Ovary (tissue), 9 donors: ENCODE measurements around the gene GPR89B. TPM values are rescaled to one million over a fixed set of nuclear protein-coding genes. Genes with fewer than 3 reads are reported as not detected.

Experiments used
- DNase-seq, 5 donors: peaks; one replicate each; pipeline ENCODE4 v3.0.0-alpha.2; 2019 to 2020
- H3K27ac ChIP-seq, 2 donors: fragments of 200-600 bp; one replicate each; pipeline versions ENCODE4 v1.5.1 to v1.8.0; 2019 to 2022
- H3K27me3 ChIP-seq: fragments of 200-600 bp; one replicate; pipeline ENCODE4 v1.8.0; 2022
- H3K36me3 ChIP-seq: fragments of 200-600 bp; sonication (generic); one replicate; pipeline ENCODE4 v1.5.1; 2019
- H3K4me1 ChIP-seq: one replicate; pipeline ENCODE4 v1.8.1; 2013; ENCODE audit warnings: mild to moderate bottlenecking, moderate library complexity; ENCODE audit not compliant: insufficient read depth
- H3K4me3 ChIP-seq: fragments of 200-600 bp; sonication (generic); one replicate; pipeline ENCODE4 v1.5.1; 2017
- H3K9me3 ChIP-seq, 2 donors: fragments of 200-600 bp in 1 of 2; sonication (generic) in 1 of 2; one replicate each; pipeline versions ENCODE4 v1.5.1 to v1.8.1; 2013 to 2019; ENCODE audit warnings: mild to moderate bottlenecking in 1 of 2, moderate library complexity in 1 of 2
- EP300 ChIP-seq: sonication (generic); formaldehyde crosslinking; IDR thresholded peaks from one replicate; pipeline ENCODE4 v1.6.1; 2017; ENCODE audit warnings: antibody characterized with exemption
- POLR2A ChIP-seq: fragments of 450-650 bp; IDR thresholded peaks from one replicate; pipeline ENCODE4 v1.6.1; 2017; ENCODE audit warnings: antibody characterized with exemption, mild to moderate bottlenecking, moderate library complexity
- WGBS, 3 donors: extraction: QIAGEN DNeasy Blood & Tissue Kit in 1 of 3; methylation state at CpG; one replicate each; pipeline versions ENCODE4 v1.1.5 to v1.1.7; 2013 to 2017; 5-methylcytosine and 5-hydroxymethylcytosine counted together
- intact Hi-C, 4 donors: fragments of 100-400 bp; cut with DNase I; formaldehyde crosslinking; loops; one replicate each; pipeline versions ENCODE4 v1.11.0 to v1.15.1; 2022 to 2023
- polyA plus RNA-seq, 2 donors: library from polyadenylated mRNA; stranded (reverse); fragments of 200-250 nt in 1 of 2; fragments of 350-450 nt in 1 of 2; fragmentation: Illumina TruSeq in 1 of 2; extraction: RNeasy Lipid Tissue Mini Kit (QIAGEN cat#74804) in 1 of 2; gene quantifications; one replicate each; pipeline ENCODE4 v1.2.3, GENCODE V29; 2013 to 2014
- total RNA-seq, 7 donors: library from RNA; depleted of rRNA in 2 of 7; stranded (reverse); fragments of >200 nt in 2 of 7; fragmentation: NEBNext Ultra II Directional in 3 of 7; extraction: Animal tissue kit (Norgen Biotek cat#: 25700) in 3 of 7; gene quantifications; one replicate each; pipeline versions ENCODE4 v1.1.0 to v1.2.4, GENCODE V29; 2016 to 2023
- TF ChIP-seq, protein P1 (sequence below), 3 donors: fragments of 450-650 bp in 2 of 3; fragments of 200-600 bp in 1 of 3; IDR thresholded peaks; one replicate each; pipeline versions ENCODE4 v1.5.1 to v1.8.0; 2016 to 2022; ENCODE audit warnings: antibody characterized with exemption in 3 of 3, mild to moderate bottlenecking in 1 of 3
- donor health status: DM: no; HTN: no; CAD: no; lungs with moderate emphysema.
- donor health status: DM: no; HTN: no; CAD: no.
- donor health status: Bipolar disorder and iron deficiency.
- donor health status: DM: yes; HTN: yes; CAD: no.
- donor health status: DM: no; HTN: no; CAD: no.
- donor health status: DM: yes; HTN: yes; CAD: no.

GPR89B gene
- total and polyA plus RNA-seq, 9 donors: 7.5 to 17.6 (median 13.7) TPM

DNA sequence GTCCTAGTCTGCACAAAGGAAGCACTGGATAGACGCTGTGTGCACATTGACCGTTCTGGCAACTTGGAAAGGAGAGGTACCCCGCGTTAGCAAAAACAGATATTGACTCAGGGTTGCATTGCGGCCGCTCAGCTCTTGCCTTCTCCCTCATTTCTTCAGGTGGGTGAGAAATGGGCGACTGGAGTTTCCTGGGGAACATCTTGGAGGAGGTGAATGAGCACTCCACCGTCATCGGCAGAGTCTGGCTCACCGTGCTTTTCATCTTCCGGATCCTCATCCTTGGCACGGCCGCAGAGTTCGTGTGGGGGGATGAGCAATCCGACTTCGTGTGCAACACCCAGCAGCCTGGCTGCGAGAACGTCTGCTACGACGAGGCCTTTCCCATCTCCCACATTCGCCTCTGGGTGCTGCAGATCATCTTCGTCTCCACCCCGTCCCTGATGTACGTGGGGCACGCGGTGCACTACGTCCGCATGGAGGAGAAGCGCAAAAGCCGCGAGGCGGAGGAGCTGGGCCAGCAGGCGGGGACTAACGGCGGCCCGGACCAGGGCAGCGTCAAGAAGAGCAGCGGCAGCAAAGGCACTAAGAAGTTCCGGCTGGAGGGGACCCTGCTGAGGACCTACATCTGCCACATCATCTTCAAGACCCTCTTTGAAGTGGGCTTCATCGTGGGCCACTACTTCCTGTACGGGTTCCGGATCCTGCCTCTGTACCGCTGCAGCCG lies 20.3 kb upstream of the GPR89B start:
- Histone ChIP-seq H3K27ac (no peak overlapping the region), H3K9me3 (no peaks in the 10 kb centered on the region), H3K36me3 (no peaks in the 10 kb centered on the region), H3K4me1 (no peaks in the 10 kb centered on the region), H3K27me3 (no peaks in the 10 kb centered on the region), H3K4me3 (no peak overlapping the region)
- DNase-seq: no peak
- 93 to 94% (median 93%) methylated on average over 44 of the region's 44 CpGs for WGBS, 3 donors
- intact Hi-C loops: no loop called here
- TF ChIP-seq EP300 (no peak), POLR2A (no peak)
- TF ChIP-seq, protein P1, sequence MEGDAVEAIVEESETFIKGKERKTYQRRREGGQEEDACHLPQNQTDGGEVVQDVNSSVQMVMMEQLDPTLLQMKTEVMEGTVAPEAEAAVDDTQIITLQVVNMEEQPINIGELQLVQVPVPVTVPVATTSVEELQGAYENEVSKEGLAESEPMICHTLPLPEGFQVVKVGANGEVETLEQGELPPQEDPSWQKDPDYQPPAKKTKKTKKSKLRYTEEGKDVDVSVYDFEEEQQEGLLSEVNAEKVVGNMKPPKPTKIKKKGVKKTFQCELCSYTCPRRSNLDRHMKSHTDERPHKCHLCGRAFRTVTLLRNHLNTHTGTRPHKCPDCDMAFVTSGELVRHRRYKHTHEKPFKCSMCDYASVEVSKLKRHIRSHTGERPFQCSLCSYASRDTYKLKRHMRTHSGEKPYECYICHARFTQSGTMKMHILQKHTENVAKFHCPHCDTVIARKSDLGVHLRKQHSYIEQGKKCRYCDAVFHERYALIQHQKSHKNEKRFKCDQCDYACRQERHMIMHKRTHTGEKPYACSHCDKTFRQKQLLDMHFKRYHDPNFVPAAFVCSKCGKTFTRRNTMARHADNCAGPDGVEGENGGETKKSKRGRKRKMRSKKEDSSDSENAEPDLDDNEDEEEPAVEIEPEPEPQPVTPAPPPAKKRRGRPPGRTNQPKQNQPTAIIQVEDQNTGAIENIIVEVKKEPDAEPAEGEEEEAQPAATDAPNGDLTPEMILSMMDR (IDR thresholded peaks at IDR 0.05): no peak

DNA sequence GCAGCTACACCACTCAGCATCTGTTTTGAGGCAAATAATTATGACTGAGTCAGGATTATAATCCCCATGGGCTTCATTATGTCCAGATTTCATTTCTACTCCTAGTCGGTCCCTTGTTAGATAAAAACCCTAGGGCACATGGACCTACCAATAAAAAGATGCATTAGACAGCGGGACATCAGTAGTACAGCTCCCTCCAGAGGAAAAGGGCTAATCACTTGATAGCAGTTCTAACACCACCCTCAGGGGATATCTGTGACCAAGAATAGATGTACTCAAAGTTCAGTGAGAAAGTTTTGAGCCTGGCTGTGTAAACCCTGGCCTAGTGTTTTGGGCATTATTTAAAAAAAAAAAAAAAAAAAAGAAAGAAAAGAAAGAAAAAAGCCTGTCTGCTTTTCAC lies 15.7 kb upstream of the GPR89B start:
- Histone ChIP-seq H3K36me3 (no peaks in the 10 kb centered on the region), H3K9me3 (no peaks in the 10 kb centered on the region), H3K4me3 (no peak overlapping the region), H3K4me1 (no peaks in the 10 kb centered on the region), H3K27me3 (no peaks in the 10 kb centered on the region), H3K27ac (no peak overlapping the region)
- 69 to 86% (median 85%) methylated on average over 2 of the region's 2 CpGs for WGBS, 3 donors
- intact Hi-C loops: no loop called here
- DNase-seq: no peak
- no peak for TF ChIP-seq EP300
- TF ChIP-seq, protein P1 (IDR thresholded peaks at IDR 0.05): no peak
- no peak for TF ChIP-seq POLR2A

DNA sequence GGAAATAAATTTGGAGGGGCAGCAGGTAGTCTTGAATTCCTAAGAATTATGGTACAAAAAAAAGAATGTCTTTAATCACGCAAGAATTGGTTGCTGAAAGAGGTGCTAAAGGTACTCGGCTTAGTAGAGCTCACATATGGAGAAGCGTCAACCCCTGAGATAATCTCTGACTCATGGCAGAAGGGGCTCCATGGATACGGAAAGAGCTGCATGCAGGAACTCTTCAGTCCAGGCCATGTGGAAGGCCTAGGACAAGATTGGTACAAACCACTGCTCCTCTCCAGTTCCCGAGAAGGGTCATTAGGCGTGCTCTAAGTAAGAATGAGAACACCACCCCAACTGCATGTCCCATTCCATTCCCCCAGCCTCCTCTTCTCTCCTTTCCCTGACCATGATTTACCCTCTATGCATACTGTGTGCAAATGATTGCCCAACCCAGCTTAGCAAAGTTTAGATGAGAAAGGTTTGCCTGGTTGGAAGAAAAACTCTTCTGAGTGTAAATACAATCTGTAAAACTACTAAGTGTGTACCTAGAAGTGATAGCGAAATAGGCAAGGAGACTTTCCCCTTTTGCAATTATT lies 14.8 kb upstream of the GPR89B start:
- Histone ChIP-seq H3K36me3 (no peaks in the 10 kb centered on the region), H3K9me3 (no peaks in the 10 kb centered on the region), H3K4me3 (no peak overlapping the region), H3K27me3 (no peaks in the 10 kb centered on the region), H3K4me1 (no peaks in the 10 kb centered on the region), H3K27ac (no peak overlapping the region)
- 88 to 91% (median 90%) methylated on average over 7 of the region's 7 CpGs for WGBS, 3 donors
- no peak for TF ChIP-seq EP300
- TF ChIP-seq, protein P1 (IDR thresholded peaks at IDR 0.05): no peak
- no peak for TF ChIP-seq POLR2A
- intact Hi-C loops: no loop called here
- DNase-seq: no peak

DNA sequence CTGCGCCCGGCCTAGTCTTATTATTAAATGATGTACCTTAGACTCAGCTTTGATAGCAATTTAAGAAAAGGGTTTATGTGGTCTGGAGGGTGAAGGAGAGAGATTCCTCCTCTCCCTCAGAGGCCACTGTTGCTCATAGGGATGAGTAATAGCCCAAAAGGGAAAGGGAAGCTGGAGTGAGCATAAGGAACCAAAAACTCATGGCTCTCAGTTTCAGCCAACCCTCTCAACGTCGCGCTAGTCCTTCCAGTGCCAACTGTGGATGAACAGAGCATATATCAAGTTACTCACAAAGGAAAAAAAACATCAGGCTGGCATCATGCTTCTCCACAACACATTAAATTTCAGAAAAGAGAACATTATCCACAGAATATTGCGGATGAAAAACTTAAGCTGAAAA lies 8.3 kb upstream of the GPR89B start:
- Histone ChIP-seq H3K9me3 (no peaks in the 10 kb centered on the region), H3K27ac (no peak overlapping the region), H3K4me3 (no peak overlapping the region), H3K36me3 (no peaks in the 10 kb centered on the region), H3K4me1 (no peaks in the 10 kb centered on the region), H3K27me3 (no peaks in the 10 kb centered on the region)
- intact Hi-C loops: no loop called here
- no peak for DNase-seq
- TF ChIP-seq, protein P1 (IDR thresholded peaks at IDR 0.05): no peak
- TF ChIP-seq EP300: no peak
- no peak for TF ChIP-seq POLR2A
- WGBS, 3 donors: 92 to 95% (median 93%) methylated on average over 6 of the region's 6 CpGs
